NCI-H446 treated with DMSO at 0.1 percent for 48 hours (cell line): Measurements from ENCODE around the gene CORO6.
A peak's percentile ranks its signal among the peaks of the same experiment; 100 is the strongest.

Experiments
- DNase-seq: peaks from one replicate; lab custom pipeline; 2025; lab: John Stamatoyannopoulos, UW

CORO6 gene

GRCh38 chr17:29577385-29578211 lies 45.1 kb downstream of the CORO6 start:
- DNase-seq: no peak

GRCh38 chr17:29577001-29577370 lies 45.7 kb downstream of the CORO6 start:
- DNase-seq: no peak

GRCh38 chr17:29576214-29577000 lies 46.3 kb downstream of the CORO6 start:
- DNase-seq: no peak

GRCh38 chr17:29575511-29576213 lies 47.0 kb downstream of the CORO6 start:
- no peak for DNase-seq

- DNase-seq: no peak
These were observed 47.8 kb downstream of the CORO6 start for GRCh38 chr17:29574732-29575510.

GRCh38 chr17:29573871-29574731 lies 48.6 kb downstream of the CORO6 start:
- no peak for DNase-seq

GRCh38 chr17:29573558-29573869 lies 49.2 kb downstream of the CORO6 start:
- no peak for DNase-seq

GRCh38 chr17:29572691-29573557 lies 49.8 kb downstream of the CORO6 start:
- DNase-seq: no peak

GRCh38 chr17:29571883-29572681 lies 50.6 kb downstream of the CORO6 start:
- DNase-seq: no peak

GRCh38 chr17:29571486-29571882 lies 51.2 kb downstream of the CORO6 start:
- no peak for DNase-seq

- DNase-seq: no peak
These were observed 52.2 kb downstream of the CORO6 start for GRCh38 chr17:29570521-29570920.

- no peak for DNase-seq
These were observed 53.3 kb downstream of the CORO6 start for GRCh38 chr17:29569245-29569950.

- peak; percentile 60 for DNase-seq
These were observed 54.1 kb downstream of the CORO6 start, which contains the start of gene TP53I13 for GRCh38 chr17:29568331-29569244. TP53I13 (plus strand) TSS chr17:29568701; CDS start chr17:29568759, 58 bp downstream.

- DNase-seq: no peak
These were observed 55.0 kb downstream of the CORO6 start for GRCh38 chr17:29567554-29568330.

GRCh38 chr17:29567304-29567553 lies 55.5 kb downstream of the CORO6 start:
- DNase-seq: no peak

GRCh38 chr17:29566473-29567303 lies 56.0 kb downstream of the CORO6 start, which contains the start of gene ABHD15:
ABHD15 (minus strand) TSS chr17:29567037; CDS start chr17:29566966, 71 bp downstream.
- no peak for DNase-seq
